ENCODE measurements around the gene CERS2.

- TF ChIP-seq POLR2A (IDR thresholded peaks at IDR 0.05) = no peak
- TF ChIP-seq CTCF (IDR thresholded peaks at IDR 0.05 in 4 of 5, conservative IDR thresholded peaks at IDR 0.05 in 1 of 5) = no peak
These were observed 10.7 kb upstream of the CERS2 start for GRCh38 chr1:150985179-150985825.

All from gastrocnemius medialis (tissue), 4 donors.